COR-L47 (cell line): ENCODE measurements around the gene TRPM2.

ENCODE experiments used
- DNase-seq: peaks from one replicate; lab custom pipeline; 2025; lab: John Stamatoyannopoulos, UW

The TRPM2 gene

DNA sequence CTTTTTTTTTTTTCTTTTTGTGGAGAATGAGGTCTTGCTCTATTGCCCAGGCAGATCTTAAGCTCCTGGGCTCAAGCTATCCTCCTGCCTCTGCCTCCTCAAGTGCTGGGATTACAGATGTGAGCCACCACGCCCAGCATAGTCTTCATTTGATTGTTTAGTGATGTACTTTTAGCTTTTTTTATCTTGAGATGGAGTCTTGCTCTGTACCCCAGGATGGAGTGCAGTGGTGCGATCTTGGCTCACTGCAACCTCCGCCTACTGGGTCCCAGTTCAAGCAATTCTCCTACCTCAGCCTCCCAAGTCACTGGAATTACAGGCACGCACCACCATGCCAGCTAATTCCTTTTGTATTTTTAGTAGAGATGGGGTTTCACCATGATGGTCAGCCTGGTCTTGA is 77.9 kb downstream of the TRPM2 start:
- no peak for DNase-seq

DNA sequence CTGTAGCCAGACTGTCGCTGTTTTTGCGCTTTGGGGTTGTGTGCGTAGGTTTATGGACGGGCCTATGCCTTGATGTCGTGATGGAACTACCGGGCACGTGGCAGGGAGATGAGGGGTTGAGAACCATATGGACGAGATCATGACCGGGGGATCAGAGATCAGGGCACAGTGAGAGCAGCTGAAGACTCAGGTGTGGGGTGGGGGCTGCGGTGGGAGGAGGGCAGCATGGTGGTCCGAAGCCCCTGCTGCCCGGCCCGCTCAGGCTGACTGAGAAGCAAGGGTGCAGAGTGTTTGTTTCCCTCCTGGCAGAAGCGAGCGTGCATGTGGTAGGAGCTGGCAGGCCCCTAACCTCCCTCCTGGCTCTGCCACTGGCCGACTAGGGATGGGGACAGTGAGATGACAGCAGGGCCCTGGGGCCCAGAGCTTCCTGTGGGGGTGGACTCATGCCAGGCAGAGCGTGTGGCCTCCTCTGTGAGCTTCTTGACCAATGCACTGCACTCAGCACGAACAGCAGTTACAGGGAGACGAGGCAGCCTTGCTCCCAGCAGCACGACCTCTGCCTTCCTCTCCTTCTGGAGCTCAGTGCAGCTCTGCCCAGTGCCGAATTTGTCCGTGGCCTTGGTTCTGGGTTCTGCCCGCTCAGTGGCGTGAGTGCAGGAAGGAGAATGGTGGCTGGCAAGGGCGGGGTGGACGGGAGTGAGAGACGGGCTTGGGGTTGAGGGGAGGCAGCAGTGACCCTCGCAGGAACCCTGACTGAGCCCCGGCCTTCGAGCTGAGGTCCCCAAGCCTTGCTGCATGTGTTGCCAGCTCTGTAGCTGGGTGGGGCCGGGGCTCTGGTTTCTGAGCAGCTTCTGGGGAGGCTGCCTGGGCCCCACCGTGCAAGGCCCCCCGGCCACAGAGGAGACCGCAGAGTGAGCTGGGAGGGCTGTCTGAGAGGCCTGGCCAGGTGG is 79.7 kb downstream of the TRPM2 start:
- DNase-seq = no peak

DNA sequence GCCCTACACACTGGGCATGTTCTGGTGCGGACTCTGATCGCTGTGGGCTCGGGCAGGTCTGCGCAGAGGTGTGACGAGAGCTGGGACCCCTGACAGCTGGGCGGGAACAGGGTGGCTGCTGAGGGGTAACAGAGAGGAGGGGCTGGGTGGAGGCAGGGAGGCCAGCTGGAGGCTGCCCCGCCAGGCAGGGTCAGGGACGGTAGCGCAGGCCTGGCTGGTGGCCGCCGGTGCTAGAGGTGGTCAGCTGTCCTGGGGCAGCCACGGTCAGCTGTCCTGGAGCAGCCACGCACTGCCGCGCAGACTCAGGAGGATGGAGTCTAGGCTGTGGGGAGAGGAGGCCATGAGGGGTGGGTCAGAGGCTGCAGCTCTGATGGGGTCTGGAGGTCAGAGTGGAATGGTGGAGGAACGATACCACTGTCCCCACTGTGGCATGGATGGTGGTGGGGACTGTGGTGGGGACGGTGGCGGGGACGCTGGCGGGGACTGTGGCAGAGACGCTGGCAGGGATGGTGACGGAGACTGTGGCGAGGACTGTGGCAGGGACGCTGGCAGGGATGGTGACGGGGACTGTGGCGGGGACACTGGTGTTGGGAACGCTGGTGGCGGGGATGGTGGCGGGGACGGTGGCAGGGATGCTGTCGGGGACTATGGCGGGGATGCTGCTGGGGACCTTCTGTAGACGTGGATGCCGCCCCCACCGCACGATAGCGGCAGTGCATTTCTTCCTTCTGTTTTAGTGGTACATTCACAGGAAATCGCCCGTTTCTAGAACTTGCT is 80.6 kb downstream of the TRPM2 start:
- DNase-seq = no peak

DNA sequence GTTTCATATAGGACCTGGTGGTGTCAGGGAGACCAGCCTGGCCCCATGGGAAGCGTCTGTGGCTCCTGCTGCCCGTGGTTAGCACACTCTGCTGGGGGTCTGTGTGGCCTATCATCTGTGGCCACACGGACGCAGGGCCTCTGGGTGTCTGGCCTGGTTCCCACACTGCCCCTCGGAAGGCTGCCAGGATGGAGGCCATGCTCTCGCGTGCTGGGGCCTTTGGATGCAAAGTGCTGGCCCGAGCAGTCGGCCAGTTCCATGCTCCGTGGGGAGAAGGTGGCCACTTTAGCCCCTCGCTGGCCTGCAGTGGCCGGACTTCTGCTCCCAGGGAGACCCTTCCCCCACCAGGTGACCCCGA is 81.1 kb downstream of the TRPM2 start:
- DNase-seq = no peak

DNA sequence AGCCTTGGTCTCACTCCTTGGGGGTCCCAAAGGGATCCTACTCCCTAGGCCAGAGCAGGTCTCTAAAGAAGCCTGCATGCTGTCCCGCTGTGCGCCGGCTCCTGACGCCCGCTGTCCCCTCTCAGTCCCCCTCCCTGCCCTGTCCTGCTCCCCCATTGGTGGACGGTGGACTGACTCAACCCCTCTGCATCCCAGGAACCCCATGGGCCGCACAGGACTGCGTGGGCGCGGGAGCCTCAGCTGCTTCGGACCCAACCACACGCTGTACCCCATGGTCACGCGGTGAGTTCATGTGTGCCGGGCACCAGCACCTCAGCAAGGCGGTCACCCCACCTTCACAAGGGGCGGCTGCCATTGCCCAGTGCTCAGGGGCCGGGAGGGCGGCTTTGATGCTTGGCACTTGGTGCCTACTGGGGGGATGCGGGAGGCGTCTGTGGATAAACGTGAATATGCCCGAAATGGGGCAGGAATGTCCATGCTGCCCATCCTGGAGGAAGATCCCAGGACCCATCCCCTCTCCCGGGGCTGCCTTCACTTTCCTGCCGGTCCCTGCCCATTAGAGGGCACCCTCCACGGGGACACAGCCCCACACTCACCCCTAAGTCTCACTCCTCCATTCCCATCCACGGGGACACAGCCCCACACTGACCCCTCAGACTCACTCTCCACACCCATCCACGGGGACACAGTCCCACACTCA is 81.7 kb downstream of the TRPM2 start:
- DNase-seq = no peak

DNA sequence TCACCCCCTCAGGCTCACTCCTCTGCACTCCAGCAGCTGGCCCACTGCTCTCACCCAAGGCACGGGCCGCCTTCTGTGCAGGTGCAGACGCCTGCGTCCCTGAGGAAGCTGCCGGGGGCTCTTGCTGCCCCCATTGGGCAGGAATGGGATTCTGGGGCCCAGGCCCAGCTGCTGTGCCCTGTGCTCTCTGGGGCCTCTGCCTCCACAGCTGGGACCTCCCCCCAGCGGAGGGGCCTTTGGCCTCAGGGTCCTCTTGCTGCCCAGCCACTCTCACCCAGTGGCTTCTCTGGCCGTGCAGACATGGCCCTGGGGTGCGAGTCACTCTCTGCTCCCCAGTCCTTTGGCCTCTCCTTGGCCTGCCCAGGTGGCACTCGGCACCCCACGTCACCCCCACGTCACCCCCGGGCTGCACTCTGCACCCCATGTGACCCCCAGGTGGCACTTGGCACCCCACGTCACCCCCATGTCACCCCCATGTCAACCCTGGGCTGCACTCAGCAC is 82.7 kb downstream of the TRPM2 start:
- no peak for DNase-seq

DNA sequence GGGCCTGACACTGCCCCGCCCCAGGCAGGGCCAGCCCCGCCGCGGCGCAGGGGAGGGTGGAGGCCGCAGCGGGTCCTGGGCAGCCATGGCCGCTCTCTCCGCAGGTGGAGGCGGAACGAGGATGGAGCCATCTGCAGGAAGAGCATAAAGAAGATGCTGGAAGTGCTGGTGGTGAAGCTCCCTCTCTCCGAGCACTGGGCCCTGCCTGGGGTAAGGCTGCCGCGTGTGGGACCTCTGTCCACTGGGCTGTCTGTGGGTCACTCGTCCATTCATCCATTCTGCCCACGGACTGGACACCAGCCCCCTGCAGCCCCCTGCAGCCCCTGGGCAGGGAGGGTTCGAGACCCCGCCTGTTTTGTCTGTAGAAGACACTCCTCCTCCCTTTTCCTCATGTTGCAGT is 83.5 kb downstream of the TRPM2 start:
- no peak for DNase-seq

DNA sequence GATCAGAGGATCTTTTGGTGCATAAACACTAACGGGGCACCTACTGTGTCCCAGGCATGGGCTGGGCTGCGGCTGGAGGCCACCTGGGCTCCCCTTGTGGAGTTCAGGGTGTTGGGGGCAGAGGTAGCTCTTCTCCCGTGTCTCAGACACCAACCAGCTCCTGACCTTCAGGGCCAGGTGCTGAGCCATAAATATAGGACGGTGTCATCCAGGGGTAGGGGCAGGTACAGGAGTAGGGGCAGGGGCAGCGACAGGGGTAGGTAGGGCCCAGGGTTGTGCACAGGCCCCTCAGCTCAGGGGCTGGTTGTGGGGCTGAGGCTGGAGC is 83.9 kb downstream of the TRPM2 start:
- no peak for DNase-seq

DNA sequence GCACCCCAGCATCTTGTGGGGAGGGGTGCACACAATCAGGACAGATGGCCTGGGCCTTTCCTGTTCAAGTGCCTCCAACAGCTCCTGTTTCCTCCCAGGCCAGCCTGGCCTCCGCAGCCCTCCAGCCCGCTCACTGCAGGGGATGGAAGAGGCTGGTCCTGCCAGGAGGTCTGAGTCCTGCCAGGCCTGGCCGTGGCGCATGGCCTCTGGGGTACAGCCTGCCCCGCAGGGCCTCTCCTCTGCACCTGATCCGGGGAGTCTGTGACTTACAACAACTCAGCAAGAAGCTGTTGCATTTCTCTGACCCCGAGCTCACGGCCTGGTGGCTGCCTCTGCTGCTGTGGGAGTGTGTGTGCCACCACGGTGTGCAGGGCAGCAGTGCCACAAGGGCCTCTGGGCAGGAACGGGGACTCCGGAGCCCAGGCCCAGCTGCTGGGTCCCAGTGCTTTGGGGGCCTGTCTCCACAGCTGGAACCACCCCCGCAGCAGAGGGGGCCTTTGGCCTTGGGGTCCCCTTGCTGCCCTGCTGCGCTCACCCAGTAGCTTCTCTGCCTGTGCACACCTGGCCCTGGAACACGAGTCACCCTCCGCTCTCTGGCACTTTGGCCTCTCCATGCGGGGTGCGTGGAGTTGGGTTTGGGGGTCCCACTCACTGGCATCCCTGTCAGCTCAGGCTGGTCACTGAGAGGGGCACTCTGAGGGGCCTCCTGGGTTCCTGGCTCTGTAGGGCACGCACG is 84.4 kb downstream of the TRPM2 start:
- no peak for DNase-seq

DNA sequence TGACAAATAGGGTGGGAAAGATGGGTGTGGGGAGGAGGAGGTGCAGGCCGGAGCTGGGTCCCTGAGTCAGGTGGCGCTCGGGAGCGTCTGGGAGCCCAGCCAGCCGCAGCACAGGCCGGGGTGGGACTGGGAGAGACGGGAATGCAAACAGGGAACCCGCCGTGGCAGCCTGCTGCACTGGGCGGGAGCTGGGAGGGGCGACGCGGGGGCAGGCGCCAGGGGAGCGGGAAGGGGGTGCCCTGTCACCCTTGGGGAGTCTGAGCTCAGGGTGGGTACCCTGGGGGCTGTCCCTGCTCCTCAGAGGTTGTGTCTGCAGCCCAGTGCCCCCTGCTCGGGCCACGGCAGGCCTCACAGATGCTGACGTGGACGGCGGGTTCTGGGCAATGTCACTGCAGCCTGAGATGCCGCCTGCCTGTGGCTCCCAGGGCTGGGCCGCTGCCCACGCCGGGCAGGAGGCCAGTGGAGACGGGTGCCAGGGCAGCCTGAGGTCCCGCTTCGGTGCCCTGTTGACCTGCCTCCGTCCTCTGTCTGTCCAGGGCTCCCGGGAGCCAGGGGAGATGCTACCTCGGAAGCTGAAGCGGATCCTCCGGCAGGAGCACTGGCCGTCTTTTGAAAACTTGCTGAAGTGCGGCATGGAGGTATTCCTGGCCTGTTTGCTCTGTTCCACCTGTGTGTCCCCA is 85.2 kb downstream of the TRPM2 start:
- no peak for DNase-seq

DNA sequence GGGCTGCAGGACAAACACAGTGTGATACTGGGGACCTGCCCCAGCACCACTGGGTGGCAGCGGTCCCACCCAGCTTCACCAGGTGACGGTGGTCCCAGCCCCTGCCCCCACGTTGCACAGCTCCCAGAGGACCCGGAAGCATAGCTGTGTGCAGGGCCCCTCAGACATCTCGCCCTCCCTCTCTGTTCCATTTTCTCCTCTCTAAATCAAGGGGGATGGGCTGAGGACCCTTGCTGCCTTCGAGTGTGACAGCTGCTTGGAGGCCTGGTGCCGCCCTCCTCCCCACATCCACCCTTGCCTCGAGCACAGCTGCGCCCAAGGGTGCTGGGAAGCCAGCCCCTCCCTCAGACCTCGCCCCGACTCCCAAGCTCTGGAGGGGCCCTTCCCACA is 85.8 kb downstream of the TRPM2 start:
- no peak for DNase-seq

DNA sequence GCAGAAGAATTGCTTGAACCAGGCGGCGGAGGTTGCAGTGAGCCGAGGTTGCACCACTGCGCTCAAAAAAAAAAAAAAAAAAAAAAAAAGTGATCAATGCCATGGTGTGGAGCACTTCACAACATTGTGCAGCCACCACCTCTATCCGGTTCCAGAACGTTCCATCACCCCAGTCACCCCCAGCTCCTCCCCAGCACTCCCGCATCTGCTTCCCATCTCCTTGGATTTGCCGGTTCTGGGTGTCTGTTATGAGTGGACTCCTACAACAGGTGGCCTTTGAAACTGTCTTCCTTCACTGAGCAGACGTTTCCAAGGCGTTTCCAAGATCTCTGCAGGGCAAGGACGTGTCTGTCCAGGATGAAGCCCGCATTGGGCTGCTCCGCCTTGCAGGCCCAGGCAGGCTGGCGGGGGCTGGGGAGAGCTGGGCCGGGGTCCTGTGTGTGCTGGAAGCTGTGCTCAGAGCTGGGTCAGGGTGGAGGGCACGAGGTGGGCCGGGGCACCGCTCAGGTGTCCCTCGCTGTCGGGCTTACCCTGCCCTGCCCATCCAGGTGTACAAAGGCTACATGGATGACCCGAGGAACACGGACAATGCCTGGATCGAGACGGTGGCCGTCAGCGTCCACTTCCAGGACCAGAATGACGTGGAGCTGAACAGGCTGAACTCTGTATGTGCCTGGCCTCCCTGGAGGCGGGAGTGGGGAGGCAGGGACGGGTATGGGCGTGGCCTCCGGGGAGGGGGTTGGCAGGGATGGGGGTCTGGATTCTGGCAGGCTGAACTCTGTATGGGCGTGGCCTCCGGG is 87.0 kb downstream of the TRPM2 start:
- no peak for DNase-seq

DNA sequence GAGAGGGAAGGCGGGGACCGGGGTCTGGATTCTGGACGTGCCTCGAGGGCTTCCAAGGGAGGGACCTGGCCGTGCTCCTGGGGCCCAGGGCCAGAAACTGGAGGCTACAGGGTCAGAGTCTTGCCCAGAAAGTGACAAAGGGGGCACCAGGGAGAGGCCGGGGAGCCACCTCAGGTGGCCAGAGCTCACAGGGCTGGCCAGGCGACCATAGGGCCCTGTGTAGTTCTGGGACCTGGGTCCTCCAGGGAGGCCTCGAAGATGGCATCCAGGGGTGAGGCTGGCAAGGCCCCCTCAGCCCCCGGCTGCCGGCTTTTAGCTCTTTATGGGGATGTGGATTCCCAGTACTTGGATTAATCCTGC is 87.6 kb downstream of the TRPM2 start:
- no peak for DNase-seq

DNA sequence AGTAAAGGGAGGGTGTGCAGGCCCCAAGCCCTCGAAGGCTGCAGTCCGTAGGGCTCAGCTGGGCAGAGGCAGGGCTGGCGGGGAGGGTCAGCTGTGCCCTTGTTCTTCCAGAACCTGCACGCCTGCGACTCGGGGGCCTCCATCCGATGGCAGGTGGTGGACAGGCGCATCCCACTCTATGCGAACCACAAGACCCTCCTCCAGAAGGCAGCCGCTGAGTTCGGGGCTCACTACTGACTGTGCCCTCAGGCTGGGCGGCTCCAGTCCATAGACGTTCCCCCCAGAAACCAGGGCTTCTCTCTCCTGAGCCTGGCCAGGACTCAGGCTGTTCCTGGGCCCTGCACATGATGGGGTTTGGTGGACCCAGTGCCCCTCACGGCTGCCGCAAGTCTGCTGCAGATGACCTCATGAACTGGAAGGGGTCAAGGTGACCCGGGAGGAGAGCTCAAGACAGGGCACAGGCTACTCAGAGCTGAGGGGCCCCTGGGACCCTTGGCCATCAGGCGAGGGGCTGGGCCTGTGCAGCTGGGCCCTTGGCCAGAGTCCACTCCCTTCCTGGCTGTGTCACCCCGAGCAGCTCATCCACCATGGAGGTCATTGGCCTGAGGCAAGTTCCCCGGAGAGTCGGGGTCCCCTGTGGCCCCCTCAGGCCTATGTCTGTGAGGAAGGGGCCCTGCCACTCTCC is 88.3 kb downstream of the TRPM2 start:
- DNase-seq = no peak

DNA sequence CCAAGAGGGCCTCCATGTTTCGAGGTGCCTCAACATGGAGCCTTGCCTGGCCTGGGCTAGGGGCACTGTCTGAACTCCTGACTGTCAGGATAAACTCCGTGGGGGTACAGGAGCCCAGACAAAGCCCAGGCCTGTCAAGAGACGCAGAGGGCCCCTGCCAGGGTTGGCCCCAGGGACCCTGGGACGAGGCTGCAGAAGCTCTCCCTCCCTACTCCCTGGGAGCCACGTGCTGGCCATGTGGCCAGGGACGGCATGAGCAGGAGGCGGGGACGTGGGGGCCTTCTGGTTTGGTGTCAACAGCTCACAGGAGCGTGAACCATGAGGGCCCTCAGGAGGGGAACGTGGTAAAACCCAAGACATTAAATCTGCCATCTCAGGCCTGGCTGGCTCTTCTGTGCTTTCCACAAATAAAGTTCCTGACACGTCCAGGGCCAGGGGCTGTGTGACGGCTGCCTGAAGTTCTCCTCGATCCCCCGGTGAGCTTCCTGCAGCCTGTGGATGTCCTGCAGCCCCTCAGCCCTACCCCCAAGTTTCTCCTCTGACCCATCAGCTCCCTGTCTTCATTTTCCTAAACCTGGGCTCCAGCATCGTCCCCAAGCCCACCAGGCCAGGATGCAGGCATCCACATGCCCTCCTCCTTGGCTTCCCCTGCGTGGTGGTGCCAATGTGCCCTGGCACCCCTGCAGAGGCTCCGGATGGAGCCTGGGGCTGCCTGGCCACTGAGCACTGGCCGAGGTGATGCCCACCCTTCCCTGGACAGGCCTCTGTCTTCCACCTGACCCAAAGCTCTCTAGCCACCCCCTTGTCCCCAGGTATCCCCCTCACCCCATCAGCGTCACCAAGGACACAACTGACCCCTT is 89.1 kb downstream of the TRPM2 start:
- DNase-seq = no peak

DNA sequence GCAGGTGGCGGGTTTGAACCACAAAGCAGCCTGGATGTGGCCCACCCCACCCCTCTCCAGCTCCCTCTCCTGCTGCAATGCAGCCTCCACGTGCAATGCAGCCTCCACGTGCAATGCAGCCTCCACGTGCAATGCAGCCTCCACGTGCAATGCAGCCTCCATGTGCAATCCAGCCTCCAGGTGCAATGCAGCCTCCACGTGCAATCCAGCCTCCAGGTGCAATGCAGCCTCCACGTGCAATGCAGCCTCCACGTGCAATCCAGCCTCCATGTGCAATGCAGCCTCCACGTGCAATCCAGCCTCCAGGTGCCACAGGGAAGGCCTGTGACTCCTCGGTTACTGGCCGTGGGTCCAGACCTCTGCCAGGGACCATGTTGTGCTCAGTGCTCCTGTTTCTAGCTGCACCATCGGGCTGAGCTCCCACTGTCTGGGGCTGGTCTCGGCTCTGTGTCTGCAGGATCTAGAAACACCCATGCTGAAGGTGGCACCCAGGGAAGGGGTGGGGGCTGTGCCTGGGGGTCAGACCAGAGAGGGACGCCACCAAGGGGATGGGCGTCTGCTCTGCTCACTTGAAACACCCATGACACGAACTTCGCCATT is 90.0 kb downstream of the TRPM2 start:
- DNase-seq = no peak

DNA sequence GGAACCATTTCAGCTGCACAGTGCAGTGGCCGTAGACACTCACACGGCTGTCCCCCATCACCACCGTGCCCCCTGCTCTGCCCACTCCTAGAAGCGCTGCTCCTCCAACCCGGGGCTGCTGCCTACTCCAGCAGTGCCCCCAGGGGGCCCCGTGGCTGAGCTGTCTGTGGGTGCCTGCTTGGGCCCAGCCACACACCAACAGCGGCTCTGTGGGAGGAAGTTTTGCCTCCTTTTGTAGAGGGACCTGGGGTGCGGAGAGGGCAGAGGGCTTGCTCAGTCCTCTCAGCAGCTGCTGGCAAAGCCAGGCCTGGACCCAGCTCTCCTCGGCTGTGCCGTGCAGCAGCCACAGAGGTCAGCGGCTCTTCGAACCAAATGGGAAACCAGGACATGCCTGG is 90.5 kb downstream of the TRPM2 start:
- no peak for DNase-seq

DNA sequence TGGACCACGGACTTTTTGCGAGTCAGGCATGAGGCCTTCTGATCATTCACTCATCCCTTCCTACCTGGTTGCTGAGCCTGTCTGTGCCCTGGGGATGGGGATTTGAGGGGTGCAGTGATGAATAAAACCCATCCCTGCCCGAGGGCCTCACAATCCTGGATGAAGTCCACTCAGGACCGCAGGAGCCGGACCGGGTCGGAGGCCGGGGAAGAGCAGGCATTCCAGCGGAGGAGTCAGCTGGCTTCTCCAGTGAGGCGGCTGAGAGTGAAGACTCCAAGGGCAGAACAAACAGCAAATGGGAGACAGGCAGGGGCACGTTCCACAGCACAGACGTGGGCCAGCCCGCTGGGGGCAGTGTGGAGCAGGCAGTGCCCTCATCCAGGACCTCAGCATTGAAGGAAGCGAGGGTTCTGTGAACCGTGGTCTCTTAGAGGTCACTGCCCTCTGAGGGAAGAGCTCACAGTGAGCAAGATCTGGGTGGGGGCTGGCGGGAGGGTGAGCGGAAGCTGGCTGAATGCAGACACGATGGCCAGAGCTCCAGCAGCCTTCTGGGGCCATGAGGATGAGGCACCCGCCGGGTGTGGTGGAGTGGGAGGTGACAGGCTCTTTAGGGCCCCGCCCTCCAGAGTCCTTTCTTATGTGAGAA is 91.0 kb downstream of the TRPM2 start:
- DNase-seq = no peak
